Activated CD8-positive, alpha-beta memory T cell treated with anti-CD3 and anti-CD28 coated beads for 36 hours (primary cell): ENCODE results near the gene ANK2. TPM values are rescaled to one million over a fixed set of nuclear protein-coding genes. Genes with fewer than 3 reads are reported as not detected.

Experiments used
- CTCF ChIA-PET: fragments of 350-600 bp; sonication (Branson Sonifier 250); formaldehyde crosslinking; loops from one replicate; lab custom pipeline; 2021; ENCODE audit warnings: antibody characterized with exemption; lab: Charles Lee
- POLR2A ChIA-PET: fragments of 350-600 bp; sonication (Branson Sonifier 250); formaldehyde crosslinking; loops from one replicate; lab custom pipeline; 2021; ENCODE audit warnings: antibody characterized with exemption; lab: Charles Lee
- total RNA-seq, 2 experiments: library from RNA; stranded (reverse); gene quantifications; one replicate each; pipeline ENCODE4 v1.2.3, GENCODE V29; 2021

The ANK2 gene
- total RNA-seq, 2 experiments from 2014 or later = 0.55 to 0.63 TPM

- POLR2A ChIA-PET = no interaction called here
- CTCF ChIA-PET = no interaction called here
Measured at GRCh38 chr4:113260688-113261087, 211.2 kb downstream of the ANK2 start.

- POLR2A ChIA-PET = no interaction called here
Measured at GRCh38 chr4:113263274-113263673, 213.8 kb downstream of the ANK2 start.

GRCh38 chr4:113270520-113271319 lies 221.3 kb downstream of the ANK2 start:
- CTCF ChIA-PET = no interaction called here
- POLR2A ChIA-PET = no interaction called here

More at GRCh38 chr4:113263274-113263673, 213.8 kb downstream of the ANK2 start:
- CTCF ChIA-PET = no interaction called here

GRCh38 chr4:113272523-113272922 lies 223.1 kb downstream of the ANK2 start:
- CTCF ChIA-PET = no interaction called here

GRCh38 chr4:113273721-113274220 lies 224.3 kb downstream of the ANK2 start:
- POLR2A ChIA-PET = no interaction called here

More at GRCh38 chr4:113272523-113272922, 223.1 kb downstream of the ANK2 start:
- POLR2A ChIA-PET = no interaction called here

GRCh38 chr4:113276464-113277170 lies 227.2 kb downstream of the ANK2 start:
- POLR2A ChIA-PET = no interaction called here
- CTCF ChIA-PET = no interaction called here

More at GRCh38 chr4:113273721-113274220, 224.3 kb downstream of the ANK2 start:
- CTCF ChIA-PET = no interaction called here

GRCh38 chr4:113278324-113278934 lies 229.0 kb downstream of the ANK2 start:
- ChIA-PET CTCF (interaction anchor here (1.0 kb wide), 1 partner anchor 72 kb away, joined by 4 read pairs; no protein-coding TSS in a partner anchor), POLR2A (no interaction called here)

GRCh38 chr4:113285501-113285900 lies 236.0 kb downstream of the ANK2 start:
- ChIA-PET CTCF (no interaction called here), POLR2A (no interaction called here)

GRCh38 chr4:113288257-113288656 lies 238.8 kb downstream of the ANK2 start:
- ChIA-PET POLR2A (no interaction called here), CTCF (interaction anchor here (1.0 kb wide), 1 partner anchor 16 kb away, joined by 3 read pairs; no protein-coding TSS in a partner anchor)

GRCh38 chr4:113288696-113289095 lies 239.2 kb downstream of the ANK2 start:
- CTCF ChIA-PET = interaction anchor here (1.0 kb wide), 1 partner anchor 16 kb away, joined by 3 read pairs; no protein-coding TSS in a partner anchor
- POLR2A ChIA-PET = no interaction called here

GRCh38 chr4:113289766-113290165 lies 240.3 kb downstream of the ANK2 start:
- POLR2A ChIA-PET = no interaction called here
- CTCF ChIA-PET = no interaction called here

- ChIA-PET POLR2A (no interaction called here), CTCF (no interaction called here)
Measured at GRCh38 chr4:113290666-113291065, 241.2 kb downstream of the ANK2 start.

- CTCF ChIA-PET = no interaction called here
- POLR2A ChIA-PET = no interaction called here
Measured at GRCh38 chr4:113292371-113293042, 243.1 kb downstream of the ANK2 start.

- ChIA-PET POLR2A (no interaction called here), CTCF (no interaction called here)
Measured at GRCh38 chr4:113293043-113293560, 243.6 kb downstream of the ANK2 start.

GRCh38 chr4:113293674-113294073 lies 244.2 kb downstream of the ANK2 start:
- POLR2A ChIA-PET = no interaction called here
- CTCF ChIA-PET = no interaction called here

- ChIA-PET POLR2A (no interaction called here), CTCF (no interaction called here)
Measured at GRCh38 chr4:113294908-113295307, 245.5 kb downstream of the ANK2 start.

GRCh38 chr4:113300471-113300928 lies 251.0 kb downstream of the ANK2 start:
- ChIA-PET POLR2A (no interaction called here), CTCF (interaction anchor here (0.6 kb wide), 1 partner anchor 426 kb away, joined by 3 read pairs; no protein-coding TSS in a partner anchor)

GRCh38 chr4:113302051-113302450 lies 252.6 kb downstream of the ANK2 start:
- ChIA-PET CTCF (no interaction called here), POLR2A (no interaction called here)

GRCh38 chr4:113303315-113303714 lies 253.9 kb downstream of the ANK2 start:
- POLR2A ChIA-PET = no interaction called here
- CTCF ChIA-PET = interaction anchor here (1.1 kb wide), 1 partner anchor 14 kb away, joined by 3 read pairs; no protein-coding TSS in a partner anchor
